Measurements from ENCODE around the gene RIN1. TPM values are rescaled to one million over a fixed set of nuclear protein-coding genes. Genes with fewer than 3 reads are reported as not detected.
"Not testable (repeated sequence)": the region's sequence is repeated elsewhere in the genome, so short reads cannot be mapped to it uniquely, and the experiment has no call there.

Gene RIN1
- total and polyA plus RNA-seq, 9 of the 15 experiments (the other 6 are each of a cell fraction or from before 2014, with no cell fraction given), result 0.01 to 1.2 (median 0.45) TPM; not detected in 1

DNA sequence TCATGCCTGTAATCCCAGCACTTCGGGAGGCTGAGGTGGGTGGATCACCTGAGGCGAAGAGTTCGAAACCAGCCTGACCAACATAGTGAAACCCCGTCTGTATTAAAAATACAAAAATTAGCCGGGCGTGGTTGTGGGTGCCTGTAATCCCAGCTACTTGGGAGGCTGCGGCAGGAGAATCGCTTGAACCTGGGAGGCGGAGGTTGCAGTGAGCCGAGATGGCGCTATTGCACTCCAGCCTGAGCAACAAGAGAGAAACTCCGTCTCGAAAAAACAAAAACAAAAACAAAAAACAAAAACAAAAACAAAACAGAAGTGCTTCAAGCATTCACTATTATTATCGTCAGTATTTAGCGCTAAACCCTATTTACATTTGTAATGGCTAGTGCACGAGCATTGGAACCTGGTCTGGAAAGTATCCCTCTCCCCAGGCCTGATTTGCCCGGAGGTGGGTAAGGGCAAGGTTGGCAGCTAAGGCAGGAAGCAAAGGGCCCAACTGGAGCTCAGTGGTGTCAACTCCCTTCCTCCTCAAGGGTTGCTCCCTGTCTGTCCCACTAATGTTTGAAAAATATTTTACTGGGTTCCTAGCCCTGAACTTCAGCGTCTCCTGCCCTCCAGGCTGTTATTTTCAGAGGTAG is 25.3 kb downstream of the RIN1 start:
- H3K9me1 ChIP-seq (ENCODE audit: control insufficient read depth, insufficient read depth, low read length); H3K9me3 ChIP-seq (replicated peaks; ENCODE audit: control insufficient read depth, insufficient read depth, low read depth, low read length); FAIRE-seq; H3K27me3 ChIP-seq (ENCODE audit: control insufficient read depth in 2 of 2, insufficient read depth in 2 of 2, low read length in 2 of 2); H3K27ac ChIP-seq (ENCODE audit: extremely low read depth, low read depth, low read length); in situ Hi-C loops (cut with MboI); DNase-seq (ENCODE audit: extremely low read depth in 1 of 4, low spot score in 3 of 4); BruUV-seq (replicated peaks); H4K20me1 ChIP-seq (replicated peaks; ENCODE audit: control insufficient read depth, insufficient read depth, low read length); H3K4me2 ChIP-seq (ENCODE audit: insufficient read depth, low read length); H3K4me3 ChIP-seq; H3K36me3 ChIP-seq (ENCODE audit: control insufficient read depth, insufficient read depth, low read length); intact Hi-C loops (cut with micrococcal nuclease); ATAC-seq; H3K79me2 ChIP-seq (ENCODE audit: control insufficient read depth, insufficient read depth, low read length): not testable (repeated sequence)
- H3K4me1 ChIP-seq (replicated peaks in 1 of 2; ENCODE audit: control insufficient read depth in 2 of 2, insufficient read depth in 2 of 2, low read length in 2 of 2), result peaks cover 23 to 47% of the 10 kb centered on the region in 2 experiments
- ChIA-PET POLR2A (interaction anchor here (1.4 to 2.6 kb wide), 5 partner anchors 11 to 52 kb away, joined by 4 to 16 read pairs (median 7); partner anchors contain the start of gene YIF1A), CTCF (ENCODE audit: low intra/inter-chr PET ratio) (interaction anchor here (0.7 to 2.9 kb wide), 6 partner anchors 11 to 384 kb away, joined by 3 to 37 read pairs (median 7); partner anchors contain the start of gene RIN1)
- H3K9ac ChIP-seq (ENCODE audit: insufficient read depth in 1 of 2, low read depth in 2 of 2, low read length in 2 of 2), result peak overlapping the region in 1 of 2 experiments; percentile 89; a peak in 1 of 4 replicates
- H2AFZ ChIP-seq (ENCODE audit: low read depth, low read length), result peak overlapping the region; percentile 13; the same call in 1 of the 2 replicates
- WGBS (ENCODE audit: insufficient coverage, low coverage, missing lambda C conversion rate), result 83% methylated on average over 14 of the region's 18 CpGs
- TF ChIP-seq, protein P1, sequence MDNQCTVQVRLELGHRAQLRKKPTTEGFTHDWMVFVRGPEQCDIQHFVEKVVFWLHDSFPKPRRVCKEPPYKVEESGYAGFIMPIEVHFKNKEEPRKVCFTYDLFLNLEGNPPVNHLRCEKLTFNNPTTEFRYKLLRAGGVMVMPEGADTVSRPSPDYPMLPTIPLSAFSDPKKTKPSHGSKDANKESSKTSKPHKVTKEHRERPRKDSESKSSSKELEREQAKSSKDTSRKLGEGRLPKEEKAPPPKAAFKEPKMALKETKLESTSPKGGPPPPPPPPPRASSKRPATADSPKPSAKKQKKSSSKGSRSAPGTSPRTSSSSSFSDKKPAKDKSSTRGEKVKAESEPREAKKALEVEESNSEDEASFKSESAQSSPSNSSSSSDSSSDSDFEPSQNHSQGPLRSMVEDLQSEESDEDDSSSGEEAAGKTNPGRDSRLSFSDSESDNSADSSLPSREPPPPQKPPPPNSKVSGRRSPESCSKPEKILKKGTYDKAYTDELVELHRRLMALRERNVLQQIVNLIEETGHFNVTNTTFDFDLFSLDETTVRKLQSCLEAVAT (IDR thresholded peaks at IDR 0.05), result peak in 1 of 2 experiments; percentile 71; a peak in 1 of 4 replicates
- TF ChIP-seq, protein P2, sequence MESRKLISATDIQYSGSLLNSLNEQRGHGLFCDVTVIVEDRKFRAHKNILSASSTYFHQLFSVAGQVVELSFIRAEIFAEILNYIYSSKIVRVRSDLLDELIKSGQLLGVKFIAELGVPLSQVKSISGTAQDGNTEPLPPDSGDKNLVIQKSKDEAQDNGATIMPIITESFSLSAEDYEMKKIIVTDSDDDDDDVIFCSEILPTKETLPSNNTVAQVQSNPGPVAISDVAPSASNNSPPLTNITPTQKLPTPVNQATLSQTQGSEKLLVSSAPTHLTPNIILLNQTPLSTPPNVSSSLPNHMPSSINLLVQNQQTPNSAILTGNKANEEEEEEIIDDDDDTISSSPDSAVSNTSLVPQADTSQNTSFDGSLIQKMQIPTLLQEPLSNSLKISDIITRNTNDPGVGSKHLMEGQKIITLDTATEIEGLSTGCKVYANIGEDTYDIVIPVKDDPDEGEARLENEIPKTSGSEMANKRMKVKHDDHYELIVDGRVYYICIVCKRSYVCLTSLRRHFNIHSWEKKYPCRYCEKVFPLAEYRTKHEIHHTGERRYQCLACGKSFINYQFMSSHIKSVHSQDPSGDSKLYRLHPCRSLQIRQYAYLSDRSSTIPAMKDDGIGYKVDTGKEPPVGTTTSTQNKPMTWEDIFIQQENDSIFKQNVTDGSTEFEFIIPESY (CRISPR knock-in tag; IDR thresholded peaks at IDR 0.05), result peak; percentile 34; the same call in 1 of the 2 replicates

Data from K562 (cell line).